SKM-1 treated with dmso at 0.1 percent for 144 hours (cell line): ENCODE measurements around the gene CYP4V2.
"Not testable (repeated sequence)": the region's sequence is repeated elsewhere in the genome, so short reads cannot be mapped to it uniquely, and the experiment has no call there.

ENCODE experiments used
- DNase-seq: peaks from one replicate; lab custom pipeline; 2025; ENCODE audit not compliant: unreplicated experiment; lab: John Stamatoyannopoulos, UW

The CYP4V2 gene

DNA sequence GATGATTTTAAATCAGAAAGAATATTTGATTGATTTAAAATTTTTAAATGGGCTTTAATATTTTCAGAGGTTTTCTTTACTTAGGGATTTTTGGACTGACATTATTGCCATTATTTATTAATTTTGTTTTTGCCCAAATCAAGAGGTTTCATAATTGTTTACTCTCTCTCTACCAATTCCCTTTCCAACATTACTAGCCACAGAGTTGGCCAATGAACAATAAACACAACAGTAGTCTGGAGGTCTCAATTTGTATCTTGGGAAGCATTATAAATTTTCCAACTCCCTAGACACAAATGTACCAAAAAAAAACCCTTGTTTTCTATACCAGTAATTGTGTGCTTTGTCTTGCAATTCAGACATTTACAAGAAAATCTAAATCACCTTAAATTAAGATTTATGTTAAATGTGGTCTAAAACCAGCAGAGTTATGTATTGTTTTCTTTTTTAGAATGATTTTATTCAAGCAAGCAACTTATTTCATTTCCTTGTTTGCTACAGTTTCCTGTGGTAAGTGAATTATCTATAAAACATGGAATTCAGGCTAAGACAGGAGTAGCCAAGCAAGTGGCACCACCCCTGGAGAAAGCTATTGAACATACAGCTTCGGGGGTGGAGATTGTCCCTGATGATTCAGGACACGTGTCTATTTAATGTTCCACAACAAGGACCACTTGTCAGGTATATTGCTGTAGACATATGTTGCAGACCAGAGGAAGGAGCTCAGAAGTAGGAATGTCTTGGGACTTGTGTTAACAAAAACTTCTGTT, 36.6 kb downstream of the CYP4V2 start:
- no peak for DNase-seq

- no peak for DNase-seq
Measured at GRCh38 chr4:186228514-186228894, 37.1 kb downstream of the CYP4V2 start.

DNA sequence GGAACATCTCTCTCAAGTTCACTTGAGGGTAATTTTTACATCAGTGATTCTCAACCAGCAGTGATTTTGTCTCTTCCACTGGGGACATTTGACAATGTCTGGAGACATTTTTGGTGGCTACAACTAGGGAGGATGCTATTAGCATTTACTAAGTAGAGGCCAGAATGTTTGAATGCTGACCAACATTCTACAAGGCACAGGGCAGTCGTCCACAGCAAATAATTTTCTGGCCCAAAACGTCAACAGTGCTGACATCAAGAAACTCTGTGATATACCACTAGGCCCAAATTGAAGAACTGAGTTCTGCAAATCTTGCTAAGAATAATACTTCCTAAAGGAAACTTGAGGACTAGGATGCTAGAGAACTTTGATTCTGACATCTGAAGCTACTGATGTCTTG, 43.0 kb downstream of the CYP4V2 start:
- no peak for DNase-seq

DNA sequence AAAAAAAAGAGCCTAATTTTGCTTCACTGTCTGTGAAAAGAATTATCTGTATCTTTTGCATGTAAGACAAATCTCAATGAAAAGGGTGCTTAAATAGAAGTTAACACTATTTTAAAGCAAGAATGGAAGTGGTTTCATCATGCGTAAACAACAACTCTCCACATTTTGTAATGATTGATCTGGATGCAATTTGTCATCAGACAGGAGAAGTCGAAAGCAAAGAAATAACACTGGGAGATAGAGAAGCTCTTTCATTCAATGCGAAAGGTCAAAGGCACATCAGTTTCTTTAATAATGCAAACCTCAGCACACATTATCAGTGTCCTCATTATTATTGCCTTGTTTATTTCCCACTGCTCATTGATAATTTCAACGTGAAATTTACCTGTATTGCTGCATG, 44.8 kb downstream of the CYP4V2 start:
- no peak for DNase-seq

- DNase-seq: no peak
Measured at GRCh38 chr4:186240452-186240847, 49.1 kb downstream of the CYP4V2 start.

DNA sequence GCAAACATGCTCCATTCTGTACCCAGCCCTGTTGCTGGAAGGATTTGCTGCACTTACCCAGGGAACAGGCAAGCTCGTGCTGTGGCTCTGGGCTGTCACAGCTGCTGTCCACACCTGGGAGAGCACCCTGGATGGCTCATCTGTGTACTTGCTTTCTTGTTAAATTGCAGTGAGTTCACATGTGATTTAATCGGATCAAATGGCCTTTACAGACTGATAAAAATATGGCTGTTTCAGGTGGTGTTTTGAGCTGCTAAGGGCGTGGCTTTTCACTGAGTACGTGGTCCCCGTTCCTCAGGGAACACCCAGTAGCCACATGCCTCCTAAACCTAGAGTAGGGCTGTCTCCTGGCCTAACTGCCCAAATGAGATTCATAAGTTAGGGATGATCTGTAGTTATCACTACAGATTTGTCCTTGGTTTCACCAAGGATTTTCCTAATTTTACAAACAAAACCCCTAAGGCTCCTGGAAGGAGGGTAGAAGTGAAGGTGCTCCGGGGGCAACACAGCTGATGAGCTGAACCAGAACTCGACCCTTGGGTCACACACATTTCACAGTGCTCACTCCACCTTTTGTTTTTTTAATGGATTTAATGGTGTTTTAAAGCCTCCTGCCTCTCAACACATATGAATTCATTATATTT, 49.6 kb downstream of the CYP4V2 start:
- DNase-seq: peak; percentile 100

DNA sequence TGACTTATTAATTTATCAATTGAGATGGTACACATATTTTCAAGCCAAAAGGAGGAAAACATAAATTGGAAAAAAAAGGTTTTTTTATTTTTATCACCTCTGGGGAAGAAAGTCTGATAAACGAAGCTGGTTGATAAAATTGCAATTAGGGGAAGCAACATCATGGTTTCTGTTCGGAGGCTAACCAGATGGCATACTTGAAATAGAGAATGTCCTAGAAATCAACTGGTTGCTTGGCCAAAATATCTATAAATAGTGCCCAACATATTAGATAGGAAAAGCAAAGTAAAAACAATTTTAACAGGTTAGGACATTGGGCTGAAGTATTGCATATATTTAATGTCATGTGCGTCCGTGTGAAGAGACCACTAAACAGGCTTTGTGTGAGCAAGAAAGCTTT, 50.2 kb downstream of the CYP4V2 start:
- DNase-seq: no peak

DNA sequence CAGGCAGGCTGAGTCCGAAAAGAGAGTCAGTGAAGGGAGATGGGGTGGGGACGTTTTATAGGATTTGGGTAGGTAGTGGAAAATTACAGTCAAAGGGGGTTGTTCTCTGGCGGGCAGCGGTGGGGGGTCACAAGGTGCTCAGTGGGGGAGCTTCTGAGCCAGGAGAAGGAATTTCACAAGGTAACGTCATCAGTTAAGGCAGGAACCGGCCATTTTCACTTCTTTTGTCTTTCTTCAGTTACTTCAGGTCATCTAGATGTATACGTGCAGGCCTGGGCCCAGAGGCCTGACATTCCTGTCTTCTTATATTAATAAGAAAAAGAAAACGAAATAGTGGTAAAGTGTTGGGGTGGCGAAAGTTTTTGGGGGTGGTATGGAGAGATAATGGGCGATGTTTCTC, 50.7 kb downstream of the CYP4V2 start:
- not testable (repeated sequence) for DNase-seq

- no peak for DNase-seq
Measured at GRCh38 chr4:186243331-186243730, 52.0 kb downstream of the CYP4V2 start.

DNA sequence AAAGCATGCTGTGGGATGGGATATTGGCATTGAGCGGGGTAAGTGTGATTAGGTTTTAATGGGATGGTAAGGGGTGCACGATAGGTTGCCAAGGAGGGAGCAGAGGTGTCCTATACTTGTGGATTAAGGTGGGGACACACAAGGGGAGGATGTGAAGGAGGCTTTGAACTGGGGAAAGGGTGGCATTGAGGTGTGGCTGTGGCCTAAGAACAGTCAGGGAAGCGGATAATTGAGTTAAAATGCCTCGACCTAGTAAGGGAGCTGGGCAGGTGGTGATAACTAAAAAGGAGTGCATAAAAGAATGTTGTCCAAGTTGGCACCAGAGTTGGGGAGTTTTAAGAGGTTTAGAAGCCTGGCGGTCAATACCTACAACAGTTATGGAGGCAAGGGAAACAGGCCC, 53.5 kb downstream of the CYP4V2 start:
- DNase-seq: no peak

- DNase-seq: not testable (repeated sequence)
Measured at GRCh38 chr4:186247062-186247752, 55.8 kb downstream of the CYP4V2 start.

- no peak for DNase-seq
Measured at GRCh38 chr4:186248643-186249042, 57.3 kb downstream of the CYP4V2 start.

GRCh38 chr4:186249785-186250754, 58.7 kb downstream of the CYP4V2 start:
- no peak for DNase-seq

GRCh38 chr4:186250760-186251159, 59.4 kb downstream of the CYP4V2 start:
- DNase-seq: no peak

DNA sequence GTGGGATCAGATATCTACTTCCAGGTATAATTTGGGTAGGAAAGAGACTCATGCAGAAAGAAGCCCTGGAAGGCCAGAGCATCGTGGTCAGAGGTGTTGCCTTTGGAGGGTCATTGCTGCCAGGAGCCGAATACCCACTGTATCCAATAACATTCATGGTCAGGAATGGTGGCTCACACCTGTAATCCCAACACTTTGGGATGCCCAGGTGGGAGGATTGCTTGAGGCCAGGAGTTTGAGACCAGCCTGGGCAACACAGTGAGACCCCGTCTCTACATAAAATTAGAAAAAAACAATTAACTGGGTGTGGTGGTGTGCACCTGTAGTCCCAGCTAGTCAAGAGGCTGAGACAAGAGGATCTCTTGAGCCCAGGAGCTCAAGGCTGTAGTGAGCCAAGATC, 63.8 kb downstream of the CYP4V2 start:
- no peak for DNase-seq

DNA sequence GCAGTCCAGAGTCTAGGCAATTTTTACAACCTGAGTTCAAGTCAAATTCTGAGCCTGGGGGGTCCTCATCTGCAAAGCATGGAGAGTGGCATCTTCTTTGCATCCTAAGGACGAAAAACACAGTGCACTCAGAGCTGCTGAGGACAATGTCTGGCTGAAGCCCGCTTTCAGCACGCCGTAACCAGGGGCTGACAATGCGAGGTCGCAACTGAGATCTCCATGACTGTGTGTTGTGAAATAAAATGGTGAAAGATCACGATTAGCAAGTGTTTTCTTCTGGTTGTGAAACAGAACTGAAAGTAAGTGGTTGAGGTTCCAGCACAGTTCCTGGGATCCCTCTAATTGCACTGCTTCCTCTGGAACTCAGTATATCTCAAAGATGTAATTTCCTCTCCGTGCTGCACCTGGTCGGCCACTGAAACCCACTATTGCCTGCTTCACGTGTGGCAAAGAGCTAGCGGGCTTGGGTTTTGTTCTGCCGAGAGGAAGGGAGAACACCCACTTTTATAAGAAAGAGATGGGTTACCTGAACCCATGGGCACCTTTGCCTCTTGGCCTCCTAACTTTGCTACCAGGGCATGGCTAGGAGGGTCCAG, 66.9 kb downstream of the CYP4V2 start:
- peak; percentile 50 for DNase-seq

GRCh38 chr4:186260117-186260503, 68.7 kb downstream of the CYP4V2 start:
- DNase-seq: no peak
